ENCODE data around the gene GUCA1C. TPM values are rescaled to one million over a fixed set of nuclear protein-coding genes. Genes with fewer than 3 reads are reported as not detected.

Gene GUCA1C
- total RNA-seq: not detected in 2 replicates

DNA sequence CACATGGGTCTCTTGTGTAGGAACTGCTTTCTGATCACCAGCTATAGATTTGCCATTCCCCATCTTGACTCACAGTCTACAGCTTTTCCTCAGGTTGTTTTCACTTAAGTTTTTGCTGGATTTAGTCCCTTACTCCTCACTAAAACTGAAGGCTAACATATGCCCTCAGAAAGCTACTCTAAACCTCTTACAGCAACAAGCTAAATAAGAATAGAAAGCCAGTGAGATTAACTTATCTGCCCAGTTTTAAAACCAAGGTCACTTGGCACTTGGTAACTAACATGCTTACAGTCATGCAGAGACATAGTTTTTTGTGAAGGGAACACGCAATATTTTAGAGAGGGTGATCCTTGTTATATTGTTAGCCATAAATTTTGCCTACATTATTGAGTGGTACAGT is at the start of gene GUCA1C:
Gene GUCA1C (minus strand): TSS at position 180 of the 400 bp plus-strand sequence. CDS start 117 bp downstream, at position 63.

Other genes with a start within 250 kb of the GUCA1C start
- gene RETNLB, start 196.5 kb downstream of the GUCA1C start, total RNA-seq: not detected in 2 replicates
- not detected in 2 replicates for gene TRAT1, start 131.1 kb downstream of the GUCA1C start, total RNA-seq
- not detected in 2 replicates for gene MORC1, start 164.3 kb upstream of the GUCA1C start, total RNA-seq
- not detected in 2 replicates for gene C3orf85, start 182.8 kb upstream of the GUCA1C start, total RNA-seq